Measurements from ENCODE around the gene PLXDC2. TPM values are rescaled to one million over a fixed set of nuclear protein-coding genes. Genes with fewer than 3 reads are reported as not detected.
"Not testable (repeated sequence)": the region's sequence is repeated elsewhere in the genome, so short reads cannot be mapped to it uniquely, and the experiment has no call there.

PLXDC2 gene
- total RNA-seq, 2 experiments from 2014 or later, result not detected

DNA sequence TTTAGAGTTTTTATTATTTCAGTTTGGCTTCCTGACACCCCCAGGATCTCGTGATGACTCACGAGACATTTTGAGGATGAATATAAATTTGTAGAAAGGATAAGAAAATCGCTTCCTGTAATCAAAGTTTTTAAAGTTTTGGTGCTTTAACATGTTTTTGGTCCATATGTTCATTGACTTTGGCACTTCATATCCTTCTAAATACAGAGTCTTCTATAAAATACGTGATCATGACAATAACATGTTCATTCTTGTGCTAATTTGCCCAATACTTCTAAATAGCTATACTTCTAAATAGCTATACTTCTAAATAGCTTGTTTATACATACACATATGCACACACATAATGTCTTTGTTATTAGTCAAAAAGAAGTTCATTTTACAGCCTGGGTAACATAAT, 341.9 kb downstream of the PLXDC2 start:
- POLR2A ChIA-PET, result no interaction called here
- H3K36me3 Mint-ChIP-seq (ENCODE audit: low read depth), result no peaks in the 10 kb centered on the region
- DNase-seq, result no peak
- CTCF ChIA-PET, result no interaction called here
- H3K27ac Mint-ChIP-seq, result no peak overlapping the region
- no peak overlapping the region for H3K4me3 Mint-ChIP-seq
- H3K27me3 Mint-ChIP-seq, result no peaks in the 10 kb centered on the region
- H3K4me1 Mint-ChIP-seq, result no peaks in the 10 kb centered on the region
- peaks cover 9% of the 10 kb centered on the region for H3K9me3 Mint-ChIP-seq

GRCh38 chr10:20162123-20162522, 345.9 kb downstream of the PLXDC2 start:
- CTCF ChIA-PET, result no interaction called here

GRCh38 chr10:20166096-20166675, 350.0 kb downstream of the PLXDC2 start:
- no peak for DNase-seq
- Mint-ChIP-seq H3K27ac (no peak overlapping the region), H3K27me3 (no peaks in the 10 kb centered on the region), H3K4me3 (no peak overlapping the region), H3K9me3 (peaks cover 9% of the 10 kb centered on the region), H3K4me1 (no peaks in the 10 kb centered on the region), H3K36me3 (ENCODE audit: low read depth) (no peaks in the 10 kb centered on the region)
- ChIA-PET POLR2A (no interaction called here), CTCF (no interaction called here)

More at GRCh38 chr10:20162123-20162522, 345.9 kb downstream of the PLXDC2 start:
- H3K27ac Mint-ChIP-seq, result no peak overlapping the region
- no peaks in the 10 kb centered on the region for H3K4me1 Mint-ChIP-seq
- POLR2A ChIA-PET, result no interaction called here
- H3K4me3 Mint-ChIP-seq, result no peak overlapping the region
- no peak for DNase-seq
- peaks cover 13% of the 10 kb centered on the region for H3K9me3 Mint-ChIP-seq
- H3K27me3 Mint-ChIP-seq, result no peaks in the 10 kb centered on the region
- no peaks in the 10 kb centered on the region for H3K36me3 Mint-ChIP-seq (ENCODE audit: low read depth)

GRCh38 chr10:20170661-20171060, 354.4 kb downstream of the PLXDC2 start:
- Mint-ChIP-seq H3K27ac (no peak overlapping the region), H3K9me3 (peaks cover 3% of the 10 kb centered on the region)

DNA sequence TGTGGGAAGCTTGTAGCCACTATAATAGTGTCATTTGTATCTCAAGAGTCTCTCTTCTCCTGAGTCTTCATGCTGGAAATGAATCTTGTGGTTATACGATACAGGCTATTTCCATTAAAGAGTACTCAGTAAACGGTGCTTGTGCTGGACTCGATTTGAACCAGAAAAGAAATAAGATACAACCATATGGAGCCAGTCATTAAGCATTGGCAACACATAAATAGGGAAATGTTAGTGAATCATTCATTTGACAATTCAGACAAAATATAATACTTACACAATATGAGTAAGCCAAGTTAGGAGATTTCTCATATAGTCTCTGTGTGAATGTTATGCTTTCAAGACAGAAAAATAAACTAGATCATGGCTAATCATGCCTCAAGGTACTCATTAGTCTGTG, 356.8 kb downstream of the PLXDC2 start:
- Mint-ChIP-seq H3K36me3 (ENCODE audit: low read depth) (no peaks in the 10 kb centered on the region), H3K27ac (no peak overlapping the region), H3K9me3 (peaks cover 3% of the 10 kb centered on the region), H3K4me3 (no peak overlapping the region), H3K4me1 (no peaks in the 10 kb centered on the region), H3K27me3 (no peaks in the 10 kb centered on the region)
- ChIA-PET CTCF (no interaction called here), POLR2A (no interaction called here)
- no peak for DNase-seq

More at GRCh38 chr10:20170661-20171060, 354.4 kb downstream of the PLXDC2 start:
- POLR2A ChIA-PET, result no interaction called here
- no peaks in the 10 kb centered on the region for H3K27me3 Mint-ChIP-seq
- no peak for DNase-seq
- H3K4me3 Mint-ChIP-seq, result no peak overlapping the region
- H3K36me3 Mint-ChIP-seq (ENCODE audit: low read depth), result no peaks in the 10 kb centered on the region
- H3K4me1 Mint-ChIP-seq, result no peaks in the 10 kb centered on the region
- CTCF ChIA-PET, result no interaction called here

DNA sequence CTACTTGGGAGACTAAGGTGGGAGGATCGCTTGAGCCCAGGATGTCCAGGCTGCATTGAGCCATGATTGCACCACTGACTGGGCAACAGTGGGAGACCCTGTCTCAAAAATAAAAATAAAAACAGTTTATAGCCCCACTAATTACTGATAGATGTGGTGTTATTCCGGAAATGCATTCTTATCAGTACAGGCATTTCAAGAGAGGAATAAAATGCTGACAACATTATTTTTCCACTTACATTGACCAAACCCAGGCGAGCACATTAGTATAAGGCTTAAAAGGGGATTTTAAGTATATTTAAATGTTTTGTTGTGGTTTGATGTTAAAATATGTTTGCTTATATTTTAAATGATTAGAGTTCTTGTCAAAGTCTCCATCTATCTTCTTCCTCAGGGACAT, 359.5 kb downstream of the PLXDC2 start:
- no peak overlapping the region for H3K27ac Mint-ChIP-seq
- no peaks in the 10 kb centered on the region for H3K36me3 Mint-ChIP-seq (ENCODE audit: low read depth)
- no peaks in the 10 kb centered on the region for H3K4me1 Mint-ChIP-seq
- H3K4me3 Mint-ChIP-seq, result no peak overlapping the region
- H3K27me3 Mint-ChIP-seq, result no peaks in the 10 kb centered on the region
- H3K9me3 Mint-ChIP-seq, result no peaks in the 10 kb centered on the region
- ChIA-PET POLR2A (no interaction called here), CTCF (no interaction called here)
- DNase-seq, result no peak

GRCh38 chr10:20180766-20181165, 364.5 kb downstream of the PLXDC2 start:
- Mint-ChIP-seq H3K4me3 (no peak overlapping the region), H3K27me3 (no peaks in the 10 kb centered on the region), H3K9me3 (peaks cover 5% of the 10 kb centered on the region), H3K4me1 (no peaks in the 10 kb centered on the region), H3K36me3 (ENCODE audit: low read depth) (no peaks in the 10 kb centered on the region), H3K27ac (no peak overlapping the region)
- DNase-seq, result no peak
- ChIA-PET POLR2A (no interaction called here), CTCF (no interaction called here)

DNA sequence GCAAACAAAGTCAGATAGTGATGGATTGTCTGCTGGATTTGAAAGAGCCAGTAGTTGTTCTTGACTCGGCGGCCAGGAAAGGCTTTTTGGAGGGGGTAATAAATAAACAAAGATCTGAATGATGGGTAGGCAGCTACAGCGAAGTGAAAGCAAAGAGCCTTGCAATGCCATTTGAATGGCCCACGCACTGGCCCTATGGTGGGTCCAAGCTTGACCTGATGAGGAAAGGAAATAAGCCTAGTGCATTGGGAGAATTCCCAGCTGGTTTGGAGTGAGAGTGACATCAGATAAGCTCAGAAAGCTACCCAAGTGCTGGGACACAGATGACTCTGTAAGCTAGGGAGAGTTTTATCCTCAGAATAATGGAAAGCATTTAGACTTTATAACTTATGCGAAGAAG, 365.2 kb downstream of the PLXDC2 start:
- Mint-ChIP-seq H3K36me3 (ENCODE audit: low read depth) (no peaks in the 10 kb centered on the region), H3K4me3 (no peak overlapping the region), H3K27ac (no peak overlapping the region), H3K27me3 (no peaks in the 10 kb centered on the region), H3K9me3 (peaks cover 5% of the 10 kb centered on the region), H3K4me1 (no peaks in the 10 kb centered on the region)
- ChIA-PET CTCF (no interaction called here), POLR2A (no interaction called here)
- DNase-seq, result no peak

- H3K27me3 Mint-ChIP-seq, result no peaks in the 10 kb centered on the region
- ChIA-PET POLR2A (no interaction called here), CTCF (no interaction called here)
- DNase-seq, result no peak
- no peaks in the 10 kb centered on the region for H3K4me1 Mint-ChIP-seq
- no peak overlapping the region for H3K4me3 Mint-ChIP-seq
- peaks cover 5% of the 10 kb centered on the region for H3K9me3 Mint-ChIP-seq
- H3K27ac Mint-ChIP-seq, result no peak overlapping the region
- H3K36me3 Mint-ChIP-seq (ENCODE audit: low read depth), result no peaks in the 10 kb centered on the region
These were observed 368.9 kb downstream of the PLXDC2 start for GRCh38 chr10:20185116-20185515.

DNA sequence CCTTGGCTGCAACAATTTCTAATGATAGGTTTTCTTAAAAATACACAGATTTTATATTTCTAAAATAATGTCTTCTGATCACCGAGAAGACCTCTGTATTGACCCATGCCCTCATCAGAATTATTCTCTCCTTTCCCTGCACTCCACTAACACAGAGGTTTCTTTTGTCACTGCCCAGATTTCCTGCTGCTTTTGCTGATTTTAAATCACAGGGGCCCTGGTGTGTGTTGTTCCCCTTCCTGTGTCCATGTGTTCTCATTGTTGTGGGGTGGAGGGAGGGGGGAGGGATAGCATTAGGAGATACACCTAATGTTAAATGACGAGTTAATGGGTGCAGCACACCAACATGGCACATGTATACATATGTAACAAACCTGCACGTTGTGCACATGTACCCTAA, 375.2 kb downstream of the PLXDC2 start:
- H3K4me3 Mint-ChIP-seq; H3K27me3 Mint-ChIP-seq; H3K9me3 Mint-ChIP-seq; CTCF ChIA-PET; DNase-seq; H3K36me3 Mint-ChIP-seq (ENCODE audit: low read depth); POLR2A ChIA-PET; H3K4me1 Mint-ChIP-seq; H3K27ac Mint-ChIP-seq: not testable (repeated sequence)

DNA sequence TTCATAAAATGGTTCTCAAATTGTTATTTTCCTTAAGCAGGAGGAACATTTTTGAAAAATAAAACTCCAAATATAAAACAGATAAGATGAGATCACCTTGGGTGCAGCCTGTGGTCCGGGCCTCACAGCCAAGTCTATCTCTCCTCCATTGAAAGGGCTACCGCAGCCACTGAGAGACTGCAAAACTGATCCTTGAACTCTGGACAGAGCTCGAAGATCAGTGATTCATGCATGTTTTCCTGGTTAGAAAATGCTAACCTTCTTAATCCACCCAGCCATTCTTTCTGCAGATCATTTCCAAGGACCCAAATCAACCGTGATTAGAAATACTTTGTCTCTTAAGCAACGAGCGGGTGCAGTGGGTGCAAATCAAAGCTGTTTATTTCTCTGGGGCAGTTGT, 378.8 kb downstream of the PLXDC2 start:
- no peaks in the 10 kb centered on the region for H3K4me1 Mint-ChIP-seq
- peaks cover 2% of the 10 kb centered on the region for H3K9me3 Mint-ChIP-seq
- ChIA-PET POLR2A (no interaction called here), CTCF (no interaction called here)
- H3K27me3 Mint-ChIP-seq, result no peaks in the 10 kb centered on the region
- no peaks in the 10 kb centered on the region for H3K36me3 Mint-ChIP-seq (ENCODE audit: low read depth)
- H3K27ac Mint-ChIP-seq, result no peak overlapping the region
- DNase-seq, result no peak
- no peak overlapping the region for H3K4me3 Mint-ChIP-seq

DNA sequence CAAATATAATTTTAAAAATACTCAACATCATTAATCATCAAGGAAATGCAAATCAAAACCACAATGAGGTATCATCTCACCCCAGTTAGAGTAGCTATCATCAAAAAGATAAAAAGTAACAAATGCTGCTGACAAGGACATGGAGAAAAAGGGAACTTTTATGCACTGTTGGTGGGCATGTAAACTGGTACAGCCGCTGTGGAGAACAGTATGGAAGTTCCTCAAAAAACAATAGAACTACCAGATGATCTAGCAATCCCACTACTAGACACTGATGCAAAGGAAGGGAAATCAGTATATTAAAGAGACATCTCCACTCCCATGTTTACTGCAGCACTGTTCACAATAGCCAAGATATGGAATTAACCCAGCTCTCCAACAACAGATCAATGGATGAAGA, 384.5 kb downstream of the PLXDC2 start:
- Mint-ChIP-seq H3K9me3 (peaks cover 2% of the 10 kb centered on the region), H3K4me1 (no peaks in the 10 kb centered on the region), H3K27me3 (no peaks in the 10 kb centered on the region), H3K36me3 (ENCODE audit: low read depth) (no peaks in the 10 kb centered on the region), H3K4me3 (no peak overlapping the region), H3K27ac (no peak overlapping the region)
- DNase-seq, result no peak
- ChIA-PET CTCF (no interaction called here), POLR2A (no interaction called here)

DNA sequence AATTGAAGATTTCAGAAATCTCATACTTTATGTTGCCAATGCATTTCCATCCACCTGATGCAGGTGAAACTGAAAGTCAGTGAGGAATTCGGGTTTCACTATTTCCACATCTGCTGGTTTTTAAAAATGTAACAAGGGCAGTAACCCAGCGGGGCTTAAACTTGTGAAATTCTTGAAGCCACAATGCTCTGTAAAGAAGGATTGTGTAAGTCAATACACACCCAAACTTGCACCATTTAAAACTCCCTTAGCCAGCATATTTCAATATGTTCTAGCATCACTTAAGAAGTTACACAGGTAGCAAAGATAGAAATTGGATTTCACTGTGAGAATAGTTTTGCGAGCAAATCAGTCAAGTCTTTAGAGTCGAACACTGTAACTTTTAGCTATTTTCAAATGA, 386.1 kb downstream of the PLXDC2 start:
- H3K36me3 Mint-ChIP-seq (ENCODE audit: low read depth), result no peaks in the 10 kb centered on the region
- POLR2A ChIA-PET, result no interaction called here
- CTCF ChIA-PET, result no interaction called here

DNA sequence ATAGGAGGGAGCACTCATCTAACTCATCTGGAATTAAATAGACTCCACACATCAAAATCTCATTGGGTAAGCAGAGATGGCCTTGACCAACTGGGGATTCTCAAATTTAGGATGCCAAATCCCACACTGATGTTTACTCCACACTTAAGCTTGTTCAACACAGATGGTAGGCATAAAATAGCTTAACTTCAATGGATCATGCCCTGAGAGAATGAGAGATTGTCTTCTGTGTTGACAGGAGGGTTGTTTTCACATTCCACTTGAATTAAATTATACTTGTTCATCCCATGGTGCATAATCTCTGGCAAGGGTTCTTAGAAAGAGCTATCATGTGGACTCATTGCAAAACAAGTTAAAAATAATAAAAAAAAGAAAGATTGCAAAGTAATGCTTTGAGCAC, 391.4 kb downstream of the PLXDC2 start:
- no peak overlapping the region for H3K27ac Mint-ChIP-seq
- no peak overlapping the region for H3K4me3 Mint-ChIP-seq
- POLR2A ChIA-PET, result no interaction called here
- H3K27me3 Mint-ChIP-seq, result no peaks in the 10 kb centered on the region
- CTCF ChIA-PET, result no interaction called here
- no peaks in the 10 kb centered on the region for H3K4me1 Mint-ChIP-seq
- no peak for DNase-seq
- H3K9me3 Mint-ChIP-seq, result peaks cover 12% of the 10 kb centered on the region
- no peaks in the 10 kb centered on the region for H3K36me3 Mint-ChIP-seq (ENCODE audit: low read depth)

More for the DNA sequence above, 386.1 kb downstream of the PLXDC2 start:
- H3K27me3 Mint-ChIP-seq, result no peaks in the 10 kb centered on the region
- H3K9me3 Mint-ChIP-seq, result peaks cover 3% of the 10 kb centered on the region
- no peak overlapping the region for H3K4me3 Mint-ChIP-seq
- no peak overlapping the region for H3K27ac Mint-ChIP-seq
- no peak for DNase-seq
- H3K4me1 Mint-ChIP-seq, result no peaks in the 10 kb centered on the region

- DNase-seq; H3K36me3 Mint-ChIP-seq (ENCODE audit: low read depth); H3K4me3 Mint-ChIP-seq; H3K27ac Mint-ChIP-seq; CTCF ChIA-PET; POLR2A ChIA-PET; H3K27me3 Mint-ChIP-seq; H3K4me1 Mint-ChIP-seq: not testable (repeated sequence)
- H3K9me3 Mint-ChIP-seq, result peaks cover 15% of the 10 kb centered on the region
These were observed 392.9 kb downstream of the PLXDC2 start for GRCh38 chr10:20209098-20209497.

Measured in activated CD4-positive, alpha-beta memory T cell treated with anti-CD3 and anti-CD28 coated beads, Interleukin-2, amount 10 ng/mL, durations not matched to agents 7 days and 5 days (primary cell).